DLD1 (cell line): ENCODE results near the gene HOXA10.

Experiments used
- in situ Hi-C: cut with HindIII; loops from 2 replicates; pipeline ENCODE4 v1.10.0; 2017; ENCODE audit warnings: low sequenced_read_pairs

The HOXA10 gene

DNA sequence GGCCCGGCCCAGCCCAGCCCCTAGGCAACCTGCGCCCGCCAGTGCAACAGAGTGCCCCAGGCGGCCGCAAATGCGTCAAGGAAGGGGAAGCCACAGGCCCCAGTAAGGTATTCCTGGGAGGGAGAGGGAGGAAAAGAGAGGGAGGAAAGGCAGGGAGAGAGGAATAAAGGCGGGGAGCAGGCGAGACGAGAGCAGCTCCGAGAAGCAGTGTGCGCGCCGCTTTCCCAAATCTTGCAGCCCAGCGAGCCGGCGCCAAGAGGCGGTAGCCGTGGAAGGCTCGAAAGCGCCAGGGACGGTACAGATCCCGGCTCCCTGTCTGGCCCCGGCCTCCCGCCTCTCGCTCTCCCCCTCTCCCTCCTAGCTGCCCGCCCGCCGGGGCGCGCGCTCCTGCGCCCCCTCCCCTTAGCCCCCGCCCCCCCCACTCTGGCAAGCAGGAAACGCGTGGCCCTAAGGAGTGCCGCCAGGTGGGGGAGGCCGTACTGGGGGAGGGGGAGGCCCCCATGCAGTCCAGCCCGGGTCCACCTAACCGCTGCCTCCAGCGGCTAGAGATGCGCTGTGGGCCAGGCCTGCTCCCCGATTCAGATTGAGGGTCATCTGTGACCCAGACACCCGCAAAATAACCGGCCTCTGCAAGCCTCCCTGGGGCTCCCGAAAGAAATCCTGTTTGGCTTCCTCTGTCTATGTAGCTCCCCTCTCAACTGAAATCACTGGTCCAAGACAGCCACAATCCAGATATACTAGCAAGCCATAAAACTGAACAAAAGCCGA is 4.3 kb downstream of the HOXA10 start:
- in situ Hi-C loops = loop anchor here (10.0 kb wide), 1 partner anchor 315 kb away; no protein-coding TSS in a partner anchor

DNA sequence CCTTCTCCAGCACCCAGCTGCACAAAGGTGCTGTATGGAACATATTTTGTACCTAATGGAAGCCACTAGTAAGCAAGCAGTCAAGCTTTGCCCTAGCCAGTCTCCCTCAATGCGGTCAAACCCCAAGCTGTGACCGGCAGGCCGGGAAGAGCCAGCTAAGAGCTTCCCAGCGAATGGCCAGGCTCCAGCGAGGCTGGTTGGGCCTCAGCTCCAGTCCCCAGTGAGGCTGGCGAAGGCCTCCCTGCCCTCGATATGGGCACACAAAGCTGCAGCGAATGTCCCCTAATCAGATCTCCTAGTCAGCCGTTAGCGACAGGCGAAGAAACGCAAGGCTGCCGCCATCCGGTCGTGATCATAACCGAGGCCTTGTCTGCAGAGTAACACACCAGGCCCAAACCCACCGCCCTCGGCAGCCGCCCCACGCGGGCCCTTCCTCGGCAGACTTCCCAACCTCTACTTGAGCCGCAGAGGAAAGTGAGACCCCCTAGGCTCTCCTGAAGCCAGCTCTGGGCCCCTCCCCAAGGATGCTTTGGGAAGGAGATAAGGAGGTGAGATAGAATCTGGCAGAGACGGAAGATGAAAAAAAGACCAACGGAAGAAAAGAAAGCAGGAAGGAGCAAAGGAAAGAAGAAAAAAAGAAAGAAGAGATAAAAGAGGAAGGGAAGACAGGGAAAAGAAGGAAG is 5.7 kb downstream of the HOXA10 start:
- in situ Hi-C loops = loop anchor here (10.0 kb wide), 1 partner anchor 314 kb away; no protein-coding TSS in a partner anchor

- in situ Hi-C loops = loop anchor here (10.0 kb wide), 1 partner anchor 313 kb away; no protein-coding TSS in a partner anchor
Observed at GRCh38 chr7:27167916-27168264, 6.2 kb downstream of the HOXA10 start.

- in situ Hi-C loops = loop anchor here (10.0 kb wide), 1 partner anchor 312 kb away; no protein-coding TSS in a partner anchor
Observed at GRCh38 chr7:27166531-27167505, 7.3 kb downstream of the HOXA10 start.

GRCh38 chr7:27165996-27166530 is 8.1 kb downstream of the HOXA10 start:
- in situ Hi-C loops = loop anchor here (10.0 kb wide), 1 partner anchor 311 kb away; no protein-coding TSS in a partner anchor

DNA sequence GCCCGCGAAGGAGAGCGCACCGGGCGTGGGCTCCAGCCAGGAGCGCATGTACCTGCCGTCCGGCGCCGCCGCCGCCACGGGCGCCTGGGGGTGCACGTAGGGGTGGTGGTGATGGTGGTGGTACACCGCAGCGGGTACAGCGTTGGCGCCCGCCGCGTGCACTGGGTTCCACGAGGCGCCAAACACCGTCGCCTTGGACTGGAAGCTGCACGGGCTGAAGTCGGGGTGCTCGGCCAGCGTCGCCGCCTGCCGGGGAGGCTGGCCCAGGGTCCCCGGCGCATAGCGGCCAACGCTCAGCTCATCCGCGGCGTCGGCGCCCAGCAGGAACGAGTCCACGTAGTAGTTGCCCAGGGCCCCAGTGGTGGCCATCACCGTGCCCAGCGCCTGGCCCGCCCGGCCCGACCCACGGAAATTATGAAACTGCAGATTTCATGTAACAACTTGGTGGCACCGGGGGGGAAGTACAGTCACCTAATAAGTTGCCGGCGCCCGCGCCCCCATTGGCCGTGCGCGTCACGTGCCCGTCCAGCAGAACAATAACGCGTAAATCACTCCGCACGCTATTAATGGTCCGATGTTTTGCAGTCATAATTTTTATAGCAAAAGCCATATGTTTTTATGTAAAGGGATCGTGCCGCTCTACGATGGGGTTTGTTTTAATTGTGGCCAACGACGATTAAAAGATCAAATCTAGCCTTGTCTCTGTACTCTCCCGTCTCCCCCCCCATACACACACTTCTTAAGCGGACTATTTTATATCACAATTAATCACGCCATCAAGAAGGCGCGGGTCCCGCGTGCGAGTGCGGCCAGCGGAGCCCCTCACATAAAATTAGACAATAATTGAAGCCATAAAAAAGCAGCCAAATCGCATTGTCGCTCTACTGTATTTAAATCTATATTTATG is 8.8 kb downstream of the HOXA10 start, which contains the start of gene HOXA9:
Gene HOXA9 (minus strand): TSS at position 449 of the 907 bp plus-strand sequence. CDS start 80 bp downstream, at position 369.
- in situ Hi-C loops = loop anchor here (10.0 kb wide), 1 partner anchor 311 kb away; no protein-coding TSS in a partner anchor

- in situ Hi-C loops = loop anchor here (5.0 to 10.0 kb wide), 2 partner anchors 37 to 310 kb away; no protein-coding TSS in a partner anchor
Observed at GRCh38 chr7:27164367-27165088, 9.6 kb downstream of the HOXA10 start.

GRCh38 chr7:27164045-27164366 is 10.1 kb downstream of the HOXA10 start:
- in situ Hi-C loops = loop anchor here (5.0 to 10.0 kb wide), 2 partner anchors 37 to 309 kb away; no protein-coding TSS in a partner anchor

DNA sequence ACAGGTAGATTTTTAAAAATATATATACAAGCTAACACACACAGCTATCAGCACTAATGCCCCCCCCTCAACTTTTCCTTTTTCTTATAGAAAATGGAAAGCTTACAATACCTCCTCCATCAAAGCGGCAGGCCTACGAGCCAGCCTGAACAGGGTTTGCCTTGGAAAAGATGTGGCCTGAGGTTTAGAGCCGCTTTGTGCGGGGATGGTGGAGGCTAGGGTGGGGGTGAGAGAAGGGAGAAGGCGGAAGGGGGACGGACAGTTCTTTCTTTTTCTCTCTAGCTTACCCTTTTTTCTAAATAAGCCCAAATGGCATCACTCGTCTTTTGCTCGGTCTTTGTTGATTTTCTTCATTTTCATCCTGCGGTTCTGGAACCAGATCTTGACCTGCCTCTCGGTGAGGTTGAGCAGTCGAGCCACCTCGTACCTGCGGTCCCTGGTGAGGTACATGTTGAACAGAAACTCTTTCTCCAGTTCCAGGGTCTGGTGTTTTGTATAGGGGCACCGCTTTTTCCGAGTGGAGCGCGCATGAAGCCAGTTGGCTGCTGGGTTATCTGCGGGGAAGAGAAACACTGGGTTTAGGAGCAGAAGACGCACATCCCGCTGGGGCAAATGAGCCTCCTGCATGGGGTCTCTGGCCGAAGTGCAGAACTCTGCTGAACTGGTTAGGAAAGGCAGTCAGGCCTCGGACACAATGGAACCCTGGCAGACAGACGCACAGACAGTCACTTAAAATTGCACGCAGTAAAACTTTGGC is 10.7 kb downstream of the HOXA10 start:
- in situ Hi-C loops = loop anchor here (5.0 to 10.0 kb wide), 2 partner anchors 36 to 309 kb away; no protein-coding TSS in a partner anchor

DNA sequence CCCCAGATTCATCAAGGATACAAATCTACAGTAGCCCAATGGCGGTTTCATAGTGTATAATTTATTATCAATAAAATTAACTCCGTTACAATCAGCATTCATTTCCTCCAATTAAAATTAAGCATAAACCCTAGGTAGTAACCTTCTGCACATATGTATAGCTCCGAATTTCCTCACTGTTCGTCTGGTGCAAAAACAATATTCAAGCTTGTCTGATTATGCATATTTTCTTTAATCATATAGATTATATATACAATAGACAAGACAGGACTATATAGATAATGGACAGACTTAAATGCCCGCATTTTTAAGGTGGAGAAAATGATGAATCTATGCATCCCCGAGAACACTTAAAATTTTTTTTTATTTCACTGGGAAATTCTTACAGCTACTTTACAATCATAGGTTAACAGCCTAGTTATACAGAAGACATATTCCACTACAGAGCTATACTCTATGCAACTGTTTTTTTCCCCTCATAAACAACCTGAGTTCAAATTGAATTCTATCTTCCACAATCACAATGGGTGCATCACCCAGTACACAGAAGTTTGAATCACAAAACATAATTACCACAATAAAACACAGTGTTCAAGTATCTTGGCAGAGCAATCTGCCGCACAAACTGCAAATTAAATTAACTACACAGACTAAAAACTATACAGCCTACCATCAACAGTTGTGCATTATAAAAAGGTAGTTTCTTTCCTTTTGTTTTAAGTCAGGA is 11.4 kb downstream of the HOXA10 start:
- in situ Hi-C loops = loop anchor here (5.0 to 10.0 kb wide), 2 partner anchors 35 to 308 kb away; no protein-coding TSS in a partner anchor

DNA sequence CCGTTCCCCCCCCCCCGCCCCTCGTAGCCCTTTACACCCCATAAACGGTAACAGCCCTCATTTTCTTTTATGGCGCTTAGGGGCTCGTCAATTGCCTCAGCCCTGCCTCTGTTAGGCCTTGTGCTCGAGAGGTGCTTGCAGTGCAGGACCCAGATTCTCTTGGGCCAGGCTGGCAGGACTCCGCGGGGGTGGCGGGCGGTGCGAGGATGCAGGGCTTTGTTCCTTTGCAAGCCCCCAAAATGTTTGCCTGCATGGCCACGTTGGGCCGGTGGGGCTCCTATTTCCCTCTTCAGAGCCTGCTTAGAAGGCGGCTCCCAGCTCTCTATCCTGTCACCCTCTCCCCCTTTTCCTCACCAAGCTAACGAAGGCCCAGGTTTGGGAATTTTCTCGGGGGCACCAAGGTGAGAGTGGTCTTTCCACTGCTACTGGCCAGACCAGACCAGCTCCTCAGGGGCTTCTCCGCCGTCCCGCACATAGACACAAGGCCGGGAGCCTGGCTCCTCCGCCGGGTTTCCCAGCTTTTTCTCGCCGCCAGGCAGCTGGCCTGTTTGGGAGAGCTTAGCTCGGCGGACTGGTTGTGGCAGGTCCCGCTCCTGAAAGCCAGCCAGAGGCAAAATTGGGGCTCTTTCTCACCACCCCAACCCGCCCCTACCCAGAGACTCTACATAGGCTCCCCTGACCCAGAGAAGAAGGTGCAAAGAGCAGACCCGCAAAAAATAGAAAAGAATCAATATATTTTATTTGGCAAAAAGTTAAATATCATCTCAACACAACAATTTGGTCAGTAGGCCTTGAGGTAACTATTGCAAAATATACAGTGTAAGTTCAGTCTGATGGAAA is 12.2 kb downstream of the HOXA10 start:
- in situ Hi-C loops = loop anchor here (5.0 to 10.0 kb wide), 2 partner anchors 35 to 307 kb away; no protein-coding TSS in a partner anchor

DNA sequence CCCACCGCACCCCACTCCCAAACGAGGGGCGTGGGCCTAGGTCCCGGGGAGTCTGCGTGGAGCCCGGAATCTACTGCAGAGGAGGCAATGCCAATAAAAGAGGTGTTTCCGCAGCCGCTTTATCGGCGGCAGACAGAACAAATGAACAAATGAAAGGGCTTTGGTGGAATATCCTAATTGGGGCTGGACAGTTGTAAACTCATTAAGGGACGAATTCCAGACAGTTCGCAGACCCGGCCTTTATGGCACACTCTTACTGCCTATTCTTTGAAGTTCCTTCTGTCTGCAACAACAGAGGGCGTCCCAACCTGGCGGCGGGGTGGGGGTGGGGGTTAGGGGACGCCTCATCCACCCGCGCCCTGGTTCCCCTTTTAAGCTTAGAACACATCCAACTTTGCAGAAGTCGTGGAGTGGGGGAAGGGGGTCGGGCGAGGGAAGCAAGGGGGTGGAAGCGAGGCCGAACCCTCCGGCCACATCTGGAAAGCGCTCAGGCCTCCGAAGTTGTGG is 12.9 kb downstream of the HOXA10 start:
- in situ Hi-C loops = loop anchor here (5.0 to 10.0 kb wide), 2 partner anchors 34 to 306 kb away; no protein-coding TSS in a partner anchor

DNA sequence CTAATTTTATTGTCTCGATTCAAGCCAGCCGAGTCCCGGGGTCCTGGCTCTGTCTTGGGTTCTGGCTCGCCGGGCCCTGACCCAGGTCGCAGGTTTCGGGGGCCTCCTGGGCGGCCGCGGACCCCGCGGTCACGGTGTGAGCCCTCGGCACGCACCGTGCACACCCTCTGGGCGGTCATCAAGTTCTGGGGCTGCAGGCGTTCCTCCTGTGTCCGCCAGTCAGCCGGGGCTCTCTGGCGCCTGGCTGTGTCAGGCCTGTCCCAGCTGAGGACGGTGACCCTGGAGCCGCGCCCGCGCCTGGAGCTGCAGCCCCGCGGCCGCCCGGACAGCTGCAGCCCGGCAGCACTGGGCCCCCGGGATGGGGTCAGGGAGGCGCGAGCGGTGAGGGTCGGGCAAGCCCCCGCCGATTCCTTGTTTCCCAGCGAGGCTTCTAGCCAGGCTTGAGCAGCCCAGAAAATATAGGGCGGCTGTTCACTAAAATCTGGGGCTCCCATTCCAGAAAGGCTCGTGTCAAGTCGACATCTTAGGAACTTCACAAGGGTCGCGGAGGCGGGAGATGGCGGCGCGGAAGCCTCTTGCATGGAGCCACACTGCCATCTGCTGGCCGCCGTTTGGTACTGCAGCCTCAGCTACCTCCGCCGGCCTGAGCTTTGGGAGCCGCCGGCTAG is 13.4 kb downstream of the HOXA10 start:
- in situ Hi-C loops = loop anchor here (5.0 to 10.0 kb wide), 2 partner anchors 33 to 306 kb away; no protein-coding TSS in a partner anchor

DNA sequence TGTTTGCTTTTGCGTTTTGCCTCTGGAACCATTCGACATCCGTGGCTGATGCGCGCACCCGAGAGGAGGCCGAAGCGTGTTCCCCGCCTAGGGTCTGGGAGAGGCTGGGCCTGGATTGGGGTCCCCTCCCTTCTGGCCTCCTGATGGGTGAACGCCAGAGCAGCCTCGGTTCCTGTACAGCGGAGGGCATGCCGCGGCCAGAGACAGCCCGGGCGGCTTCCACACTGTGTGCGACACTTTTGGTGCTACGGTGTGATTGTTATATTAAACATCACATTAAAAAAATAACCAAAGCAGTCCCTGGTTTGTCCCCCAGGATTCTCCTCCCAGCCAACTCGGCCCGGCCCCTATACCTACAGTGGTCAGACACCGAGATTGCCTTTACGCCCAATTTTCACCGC is 14.0 kb downstream of the HOXA10 start:
- in situ Hi-C loops = loop anchor here (5.0 to 10.0 kb wide), 2 partner anchors 33 to 305 kb away; no protein-coding TSS in a partner anchor
